Endothelial cell of umbilical vein (primary cell): ENCODE measurements around the gene SFPQ. TPM values are rescaled to one million over a fixed set of nuclear protein-coding genes. Genes with fewer than 3 reads are reported as not detected.

Experiments used
- BruUV-seq: library from RNA; stranded (reverse); fragments of 400-500 nt; replicated peaks from 2 replicates; lab custom pipeline; 2021; lab: Mats Ljungman, UMichigan
- CTCF ChIA-PET: fragments of 300-600, 350-600 bp; sonication (Branson Sonifier 250); formaldehyde crosslinking; loops from one replicate; lab custom pipeline; 2021; ENCODE audit warnings: antibody characterized with exemption, inconsistent platforms; lab: Charles Lee
- POLR2A ChIA-PET: fragments of 300-600, 350-600 bp; sonication (Branson Sonifier 250); formaldehyde crosslinking; loops from one replicate; lab custom pipeline; 2021; ENCODE audit warnings: antibody characterized with exemption, inconsistent platforms; lab: Charles Lee
- DNase-seq: peaks from one replicate; pipeline ENCODE4 v3.0.0-alpha.2; 2011; ENCODE audit warnings: low read depth, low spot score
- FAIRE-seq: peaks from 2 replicates; lab custom pipeline; 2011; peaks lifted over from hg19 to GRCh38; lab: Jason Lieb, UNC
- H2AFZ ChIP-seq: 2 replicates; pipeline ENCODE4 v1.6.0; 2012; ENCODE audit warnings: low read depth, low read length, control low read depth, inconsistent platforms
- H3K27ac ChIP-seq: 2 replicates; pipeline ENCODE4 v1.5.1; 2011; ENCODE audit warnings: low read depth, mild to moderate bottlenecking, control low read depth, low read length, moderate library complexity; ENCODE audit not compliant: insufficient read depth
- H3K27me3 ChIP-seq, 2 experiments: 2 replicates each; pipeline versions ENCODE4 v1.6.0 to v1.6.1; 2011; ENCODE audit warnings: low read length in 2 of 2, mixed read lengths in 1 of 2; ENCODE audit not compliant: control insufficient read depth in 2 of 2, insufficient read depth in 2 of 2
- H3K36me3 ChIP-seq, 2 experiments: 2 replicates in 1 of 2; 3 replicates in 1 of 2; pipeline ENCODE4 v1.5.1; 2011; ENCODE audit warnings: low read length in 2 of 2, mild to moderate bottlenecking in 1 of 2, moderate library complexity in 1 of 2; ENCODE audit not compliant: control insufficient read depth in 2 of 2, insufficient read depth in 2 of 2; ENCODE audit errors: extremely low read depth in 1 of 2
- H3K4me1 ChIP-seq: 3 replicates; pipeline ENCODE4 v1.5.1; 2011; ENCODE audit warnings: mild to moderate bottlenecking, low read length; ENCODE audit not compliant: control insufficient read depth, insufficient read depth; ENCODE audit errors: extremely low read depth
- H3K4me2 ChIP-seq: 2 replicates; pipeline ENCODE4 v1.6.1; 2011; ENCODE audit warnings: low read length, control low read depth, mixed read lengths; ENCODE audit not compliant: insufficient read depth
- H3K4me3 ChIP-seq, 3 experiments: fragments of 200-600 bp in 1 of 3; sonication (generic), shearing (Covaris generic) in 1 of 3; replicated peaks in 1 of 3; 2 replicates each; pipeline ENCODE4 v1.5.1; 2011 to 2016; ENCODE audit warnings: control low read depth in 3 of 3, low read length in 3 of 3, mild to moderate bottlenecking in 2 of 3, inconsistent platforms in 1 of 3, low read depth in 1 of 3, moderate library complexity in 1 of 3; ENCODE audit not compliant: insufficient read depth in 1 of 3
- H3K79me2 ChIP-seq: 2 replicates; pipeline ENCODE4 v1.6.0; 2012; ENCODE audit warnings: low read length, inconsistent platforms; ENCODE audit not compliant: control insufficient read depth, insufficient read depth
- H3K9ac ChIP-seq: replicated peaks from 2 replicates; pipeline ENCODE3; 2011; ENCODE audit warnings: low read length, control low read depth; ENCODE audit not compliant: insufficient read depth; ENCODE audit errors: extremely low read depth
- H3K9me1 ChIP-seq: replicated peaks from 3 replicates; pipeline ENCODE4 v1.6.0; 2011; ENCODE audit warnings: mild to moderate bottlenecking, low read length; ENCODE audit not compliant: control insufficient read depth, insufficient read depth; ENCODE audit errors: extremely low read depth
- H3K9me3 ChIP-seq: replicated peaks from 2 replicates; pipeline ENCODE4 v1.5.1; 2012; ENCODE audit warnings: low read length, inconsistent platforms; ENCODE audit not compliant: control insufficient read depth, insufficient read depth
- H4K20me1 ChIP-seq: replicated peaks from 2 replicates; pipeline ENCODE3; 2011; ENCODE audit warnings: mild to moderate bottlenecking, low read length; ENCODE audit not compliant: control insufficient read depth, insufficient read depth; ENCODE audit errors: extremely low read depth
- EZH2 ChIP-seq: IDR thresholded peaks from 2 replicates; pipeline ENCODE4 v1.6.1; 2012; ENCODE audit warnings: borderline replicate concordance, low read depth, mild to moderate bottlenecking, moderate library complexity, low read length, inconsistent platforms; ENCODE audit not compliant: severe bottlenecking
- FOS ChIP-seq: IDR thresholded peaks from 2 replicates; pipeline ENCODE4 v1.6.1; 2011; ENCODE audit warnings: mild to moderate bottlenecking, low read length, moderate library complexity, borderline replicate concordance; ENCODE audit not compliant: insufficient read depth
- JUN ChIP-seq: IDR thresholded peaks from 2 replicates; pipeline ENCODE4 v1.6.1; 2011; ENCODE audit warnings: borderline replicate concordance, low read depth; ENCODE audit not compliant: insufficient read length, insufficient read depth
- MYC ChIP-seq: IDR thresholded peaks from one replicate; pipeline ENCODE4 v1.6.1; 2011; ENCODE audit warnings: mild to moderate bottlenecking, low read depth, low read length
- POLR2A ChIP-seq: IDR thresholded peaks from 2 replicates; pipeline ENCODE4 v1.6.1; 2012; ENCODE audit warnings: low read depth, mild to moderate bottlenecking, control low read depth, low read length
- POLR2AphosphoS5 ChIP-seq: IDR thresholded peaks from 2 replicates; pipeline ENCODE4 v1.6.1; 2012; ENCODE audit warnings: low read depth, mild to moderate bottlenecking, control low read depth, low read length, moderate library complexity; ENCODE audit not compliant: insufficient read depth
- dilution Hi-C: fragments of 300-500 bp; cut with MboI; formaldehyde crosslinking; loops from one replicate; pipeline ENCODE4 v1.15.0; 2019; ENCODE audit warnings: low sequenced_read_pairs; ENCODE audit not compliant: extremely low pct_ligation_motif_present
- intact Hi-C: fragments of 100-400 bp; cut with micrococcal nuclease; formaldehyde crosslinking; loops from one replicate; pipeline ENCODE4 v1.10.0; 2022
- polyA plus RNA-seq, 4 experiments: library from polyadenylated mRNA; depleted of rRNA in 3 of 4; stranded (reverse) in 3 of 4; unstranded in 1 of 4; fragments of >200 nt; gene quantifications; 2 replicates each; pipeline versions ENCODE4 v1.2.1 to v1.2.3, GENCODE V29; 2011 to 2012; ENCODE audit warnings: missing spikeins in 1 of 4
- total RNA-seq: library from RNA; stranded (reverse); gene quantifications from 2 replicates; pipeline ENCODE4 v1.2.3, GENCODE V29; 2021
- TF ChIP-seq, protein P1 (sequence below): IDR thresholded peaks from 2 replicates; pipeline ENCODE4 v1.6.1; 2011; ENCODE audit not compliant: insufficient read depth, insufficient read length
- TF ChIP-seq, protein P2 (sequence below), 2 donors: IDR thresholded peaks; 1 replicate in 1 of 2; 2 replicates in 1 of 2; pipeline ENCODE4 v1.5.1; 2011; ENCODE audit warnings: low read length in 2 of 2, mild to moderate bottlenecking in 2 of 2, moderate library complexity in 2 of 2, control low read depth in 1 of 2, inconsistent platforms in 1 of 2, low read depth in 1 of 2; ENCODE audit not compliant: insufficient read depth in 1 of 2; ENCODE audit errors: extremely low read depth in 1 of 2

The SFPQ gene
- total and polyA plus RNA-seq, 2 donors (not counting 3 experiments of a cell fraction or from before 2014, with no cell fraction given), result 100 to 415 TPM

DNA sequence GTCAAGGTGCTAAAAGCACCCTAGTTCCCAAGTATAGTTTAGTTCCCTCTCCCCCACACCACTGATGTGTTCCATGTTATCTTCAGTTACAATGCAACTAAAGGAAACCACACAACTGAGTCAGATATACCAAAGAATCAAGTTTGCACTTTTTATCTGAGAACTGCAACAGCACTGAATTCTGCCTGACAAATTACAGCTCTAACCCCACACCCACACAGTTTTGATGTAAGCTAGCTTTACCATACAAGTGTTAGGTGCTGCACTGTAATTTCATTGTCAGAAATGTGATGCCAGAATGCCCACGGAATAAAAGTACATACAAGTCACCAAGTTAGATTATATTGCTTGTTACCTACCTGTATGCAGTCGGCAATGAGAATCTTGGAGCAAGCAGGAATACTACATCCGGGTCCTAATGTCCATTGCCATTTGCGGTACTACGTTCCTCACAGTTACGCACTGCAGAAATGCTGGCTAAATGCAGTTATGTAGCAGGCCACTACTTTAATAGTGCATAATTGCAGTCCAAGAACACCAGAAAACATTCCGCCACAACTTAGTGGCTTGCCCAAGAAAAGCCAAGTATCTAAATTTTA, 12.1 kb downstream of the SFPQ start:
- Histone ChIP-seq H3K4me2 (no peak overlapping the region), H3K4me3 (no peak overlapping the region), H3K9me3 (no peaks in the 10 kb centered on the region), H3K79me2 (peaks cover 71% of the 10 kb centered on the region), H3K27me3 (no peaks in the 10 kb centered on the region), H3K27ac (no peak overlapping the region), H3K9me1 (no peaks in the 10 kb centered on the region), H4K20me1 (peaks cover 57% of the 10 kb centered on the region), H3K4me1 (peaks cover 6% of the 10 kb centered on the region), H3K9ac (no peak overlapping the region), H3K36me3 (peaks cover 56 to 72% of the 10 kb centered on the region in 2 experiments), H2AFZ (no peak overlapping the region)
- FAIRE-seq (no peak), DNase-seq (no peak)
- peak; percentile 30 for TF ChIP-seq POLR2A
- no peak for TF ChIP-seq FOS
- no peak for TF ChIP-seq POLR2AphosphoS5
- TF ChIP-seq EZH2, result no peak
- TF ChIP-seq MYC, result no peak
- TF ChIP-seq, protein P1, sequence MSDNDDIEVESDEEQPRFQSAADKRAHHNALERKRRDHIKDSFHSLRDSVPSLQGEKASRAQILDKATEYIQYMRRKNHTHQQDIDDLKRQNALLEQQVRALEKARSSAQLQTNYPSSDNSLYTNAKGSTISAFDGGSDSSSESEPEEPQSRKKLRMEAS, result no peak
- TF ChIP-seq JUN, result no peak
- TF ChIP-seq, protein P2, sequence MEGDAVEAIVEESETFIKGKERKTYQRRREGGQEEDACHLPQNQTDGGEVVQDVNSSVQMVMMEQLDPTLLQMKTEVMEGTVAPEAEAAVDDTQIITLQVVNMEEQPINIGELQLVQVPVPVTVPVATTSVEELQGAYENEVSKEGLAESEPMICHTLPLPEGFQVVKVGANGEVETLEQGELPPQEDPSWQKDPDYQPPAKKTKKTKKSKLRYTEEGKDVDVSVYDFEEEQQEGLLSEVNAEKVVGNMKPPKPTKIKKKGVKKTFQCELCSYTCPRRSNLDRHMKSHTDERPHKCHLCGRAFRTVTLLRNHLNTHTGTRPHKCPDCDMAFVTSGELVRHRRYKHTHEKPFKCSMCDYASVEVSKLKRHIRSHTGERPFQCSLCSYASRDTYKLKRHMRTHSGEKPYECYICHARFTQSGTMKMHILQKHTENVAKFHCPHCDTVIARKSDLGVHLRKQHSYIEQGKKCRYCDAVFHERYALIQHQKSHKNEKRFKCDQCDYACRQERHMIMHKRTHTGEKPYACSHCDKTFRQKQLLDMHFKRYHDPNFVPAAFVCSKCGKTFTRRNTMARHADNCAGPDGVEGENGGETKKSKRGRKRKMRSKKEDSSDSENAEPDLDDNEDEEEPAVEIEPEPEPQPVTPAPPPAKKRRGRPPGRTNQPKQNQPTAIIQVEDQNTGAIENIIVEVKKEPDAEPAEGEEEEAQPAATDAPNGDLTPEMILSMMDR (IDR thresholded peaks at IDR 0.05; ENCODE audit: extremely low read depth in 1 of 2, insufficient read depth in 1 of 2, low read depth in 1 of 2, low read length in 2 of 2), result no peak
- dilution Hi-C loops (no loop called here), intact Hi-C loops (no loop called here)
- ChIA-PET CTCF (interaction anchor here (1.0 to 1.2 kb wide), 2 partner anchors 10 to 21 kb away, joined by 3 read pairs; no protein-coding TSS in a partner anchor), POLR2A (interaction anchor here (0.8 kb wide), 1 partner anchor 12 kb away, joined by 3 read pairs; the partner anchor contains the start of gene SFPQ)
- BruUV-seq, result no TSS peak
